CD14-positive monocyte (primary cell): ENCODE results near the gene TMEM236. TPM values are rescaled to one million over a fixed set of nuclear protein-coding genes. Genes with fewer than 3 reads are reported as not detected.

Source experiments
- DNase-seq, 3 donors: peaks; one replicate each; pipeline ENCODE4 v3.0.0-alpha.2; 2011 to 2022
- H2AFZ ChIP-seq: 2 replicates; pipeline ENCODE4 v1.6.0; 2012; ENCODE audit warnings: mild to moderate bottlenecking, low read depth, low read length, inconsistent platforms; ENCODE audit not compliant: insufficient read depth, poor library complexity, severe bottlenecking
- H3K27ac ChIP-seq, 2 donors: 1 replicate in 1 of 2; 2 replicates in 1 of 2; pipeline ENCODE4 v1.5.1; 2012 to 2013; ENCODE audit warnings: low read length in 2 of 2, control low read depth in 1 of 2, inconsistent platforms in 1 of 2, low read depth in 1 of 2, mild to moderate bottlenecking in 1 of 2
- H3K27me3 ChIP-seq, 2 donors: one replicate each; pipeline versions ENCODE4 v1.6.0 to v1.6.1; 2011 to 2013; ENCODE audit warnings: low read length in 2 of 2; ENCODE audit not compliant: control insufficient read depth in 2 of 2, insufficient read depth in 2 of 2
- H3K36me3 ChIP-seq, 2 donors: replicated peaks in 1 of 2; 1 replicate in 1 of 2; 2 replicates in 1 of 2; pipeline versions ENCODE4 v1.5.1 to v1.6.1; 2012 to 2013; ENCODE audit warnings: low read length in 2 of 2, control low read depth in 1 of 2, inconsistent platforms in 1 of 2, mild to moderate bottlenecking in 1 of 2; ENCODE audit not compliant: insufficient read depth in 2 of 2, control insufficient read depth in 1 of 2
- H3K4me1 ChIP-seq, 2 donors: 1 replicate in 1 of 2; 2 replicates in 1 of 2; pipeline versions ENCODE4 v1.5.1 to v1.6.1; 2012 to 2013; ENCODE audit warnings: low read length in 2 of 2, control low read depth in 1 of 2, inconsistent platforms in 1 of 2, mild to moderate bottlenecking in 1 of 2, moderate library complexity in 1 of 2; ENCODE audit not compliant: insufficient read depth in 2 of 2, control insufficient read depth in 1 of 2
- H3K4me2 ChIP-seq: replicated peaks from 2 replicates; pipeline ENCODE3; 2012; ENCODE audit warnings: low read length, moderate library complexity, mild to moderate bottlenecking; ENCODE audit not compliant: poor library complexity, severe bottlenecking; ENCODE audit errors: extremely low read depth
- H3K4me3 ChIP-seq, 3 experiments: fragments of 200-600 bp in 1 of 3; sonication (generic) in 1 of 3; replicated peaks in 1 of 3; 1 replicate in 2 of 3; 2 replicates in 1 of 3; pipeline ENCODE4 v1.5.1; 2011 to 2013; ENCODE audit warnings: low read length in 3 of 3, mild to moderate bottlenecking in 3 of 3, control low read depth in 2 of 3, low read depth in 2 of 3, inconsistent platforms in 1 of 3, moderate library complexity in 1 of 3
- H3K79me2 ChIP-seq: 2 replicates; pipeline ENCODE4 v1.6.0; 2012; ENCODE audit warnings: mild to moderate bottlenecking, control low read depth, inconsistent platforms, low read length, moderate library complexity; ENCODE audit not compliant: insufficient read depth
- H3K9ac ChIP-seq: 2 replicates; pipeline ENCODE4 v1.6.0; 2017; ENCODE audit warnings: low read length, mild to moderate bottlenecking; ENCODE audit not compliant: insufficient read depth, poor library complexity, severe bottlenecking
- H3K9me3 ChIP-seq, 2 donors: replicated peaks in 1 of 2; 1 replicate in 1 of 2; 2 replicates in 1 of 2; pipeline versions ENCODE4 v1.5.1 to v1.6.1; 2012 to 2013; ENCODE audit warnings: low read length in 2 of 2, control low read depth in 1 of 2; ENCODE audit not compliant: control insufficient read depth in 1 of 2, insufficient read depth in 1 of 2
- H4K20me1 ChIP-seq: 2 replicates; pipeline ENCODE4 v1.6.0; 2012; ENCODE audit warnings: mild to moderate bottlenecking, low read length, control low read depth, moderate library complexity; ENCODE audit not compliant: insufficient read depth
- H3K27ac Mint-ChIP-seq, 7 donors: one replicate each; pipeline ENCODE4 v1.8.0; 2020; ENCODE audit warnings: mild to moderate bottlenecking in 7 of 7, mixed read lengths in 7 of 7, moderate library complexity in 6 of 7, inconsistent platforms in 2 of 7
- H3K27me3 Mint-ChIP-seq, 3 donors: one replicate each; pipeline ENCODE4 v1.8.0; 2021 to 2022; ENCODE audit warnings: low read depth in 3 of 3, mild to moderate bottlenecking in 3 of 3, mixed read lengths in 3 of 3, moderate library complexity in 3 of 3, inconsistent platforms in 1 of 3
- H3K36me3 Mint-ChIP-seq, 2 donors: one replicate each; pipeline ENCODE4 v1.8.0; 2020; ENCODE audit warnings: mixed read lengths in 2 of 2, inconsistent platforms in 1 of 2, mild to moderate bottlenecking in 1 of 2
- H3K4me1 Mint-ChIP-seq: one replicate; pipeline ENCODE4 v1.8.0; 2020; ENCODE audit warnings: mild to moderate bottlenecking, mixed read lengths
- H3K4me3 Mint-ChIP-seq, 2 donors: one replicate each; pipeline ENCODE4 v1.8.0; 2020; ENCODE audit warnings: mild to moderate bottlenecking in 2 of 2, mixed read lengths in 2 of 2, moderate library complexity in 1 of 2
- H3K9me3 Mint-ChIP-seq, 7 donors: one replicate each; pipeline ENCODE4 v1.8.0; 2020 to 2022; ENCODE audit warnings: mixed read lengths in 7 of 7, mild to moderate bottlenecking in 6 of 7, moderate library complexity in 6 of 7, inconsistent platforms in 2 of 7
- WGBS: methylation state at CpG from one replicate; pipeline ENCODE4 v1.1.5; 2013; ENCODE audit warnings: missing lambda C conversion rate; ENCODE audit not compliant: insufficient coverage; 5-methylcytosine and 5-hydroxymethylcytosine counted together
- intact Hi-C, 2 donors: fragments of 100-400 bp; cut with micrococcal nuclease; formaldehyde crosslinking; loops; one replicate each; pipeline versions ENCODE4 v1.15.0 to v1.15.1; 2023
- polyA minus RNA-seq: library from RNA; depleted of rRNA, polyadenylated mRNA; stranded (reverse); fragments of >200 nt; gene quantifications from 2 replicates; pipeline ENCODE4 v1.2.3, GENCODE V29; 2012
- polyA plus RNA-seq, 3 donors: library from polyadenylated mRNA; depleted of rRNA in 1 of 3; unstranded in 2 of 3; stranded (reverse) in 1 of 3; fragments of 300-500 nt in 2 of 3; fragments of >200 nt in 1 of 3; fragmentation: Illumina TruSeq in 2 of 3; gene quantifications; 1 replicate in 2 of 3; 2 replicates in 1 of 3; pipeline ENCODE4 v1.2.3, GENCODE V29; 2012 to 2021
- total RNA-seq, 12 experiments: library from RNA in 1 of 12; stranded (reverse) in 1 of 12; fragments of 120-200 nt in 1 of 12; gene quantifications; one replicate each; pipeline ENCODE4 v1.2.4 and lab custom pipeline; 2013 to 2026; ENCODE audit warnings: mixed read lengths in 6 of 12, inconsistent platforms in 1 of 12
- TF ChIP-seq, protein P1 (sequence below): fragments of 200-600 bp; IDR thresholded peaks from one replicate; pipeline ENCODE4 v1.8.0; 2022; ENCODE audit warnings: antibody characterized with exemption, mild to moderate bottlenecking

Gene TMEM236, protein sequence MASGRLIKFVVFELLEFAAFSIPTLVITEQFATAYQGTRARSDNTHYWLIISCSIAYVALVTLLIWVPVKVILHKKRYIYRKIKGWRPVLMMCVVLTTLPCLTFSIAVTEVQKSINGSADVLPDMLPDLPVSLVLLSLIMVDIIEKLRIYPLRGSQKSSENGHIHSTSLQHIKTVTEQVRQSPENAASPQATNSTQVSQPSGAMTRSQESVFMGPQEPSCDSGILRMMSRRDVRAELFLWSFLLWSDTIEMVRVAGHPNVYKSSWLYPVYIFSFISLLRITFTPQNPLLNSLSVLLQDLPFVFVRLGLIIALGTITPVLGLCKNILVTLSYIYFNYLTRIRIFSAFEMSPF
- 0.10 TPM for total RNA-seq (2013)
- under 1 TPM in 1 of 3 donors, not detected in 2; 0.08 TPM for polyA plus RNA-seq
- polyA minus RNA-seq = 0.08 and 0.14 TPM in 2 replicates
- total RNA-seq (lab: John Stamatoyannopoulos, UW) = 0.17 to 1.6 (median 0.55) reads per million in 11 experiments

DNA sequence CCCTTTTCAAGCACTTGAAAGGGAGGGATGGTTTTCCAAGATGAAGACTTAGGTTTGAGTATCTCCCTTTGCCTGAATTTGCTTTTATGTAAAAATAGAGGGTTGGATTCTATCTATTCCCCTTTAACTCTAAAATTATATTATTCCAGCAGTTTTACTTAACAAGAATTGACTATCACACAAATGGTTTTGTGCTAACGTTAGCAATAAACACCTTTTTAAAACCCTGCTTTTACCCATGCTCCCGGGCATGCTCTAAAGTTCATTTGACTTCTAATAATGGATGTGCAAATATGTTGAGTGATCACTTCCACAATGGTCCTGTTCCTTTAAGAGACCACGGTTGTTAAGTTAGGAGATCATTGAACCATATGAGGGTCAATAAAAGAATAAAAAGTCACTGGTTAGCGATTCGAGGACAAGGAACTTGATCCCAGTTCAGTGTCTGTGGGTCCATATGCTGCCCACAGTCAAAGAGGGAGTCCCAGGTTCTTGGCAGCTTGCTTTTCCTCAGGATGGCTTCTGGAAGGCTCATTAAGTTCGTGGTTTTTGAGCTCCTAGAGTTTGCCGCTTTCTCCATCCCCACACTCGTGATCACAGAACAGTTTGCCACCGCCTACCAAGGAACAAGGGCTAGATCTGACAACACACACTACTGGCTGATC, at the start of gene TMEM236:
TMEM236 (plus strand) TSS at position 421 of the 665 bp plus-strand sequence; CDS start at position 516, 95 bp downstream.
- no peaks in the 10 kb centered on the region for H3K9me3 ChIP-seq
- Mint-ChIP-seq H3K9me3 (no peaks in the 10 kb centered on the region), H3K4me3 (no peak within 1 kb of the TSS), H3K27me3 (peaks cover 0 to 2% (median 0%) of the 10 kb centered on the region in 3 donors), H3K4me1 (peaks cover 14% of the 10 kb centered on the region), H3K27ac (peak within 1 kb of the TSS in 1 of 7 donors; percentile 30), H3K36me3 (no peaks in the 10 kb centered on the region)
- no peak within 1 kb of the TSS for H3K27ac ChIP-seq
- 79% methylated on average over 6 of the region's 9 CpGs for WGBS
- TF ChIP-seq, protein P1, sequence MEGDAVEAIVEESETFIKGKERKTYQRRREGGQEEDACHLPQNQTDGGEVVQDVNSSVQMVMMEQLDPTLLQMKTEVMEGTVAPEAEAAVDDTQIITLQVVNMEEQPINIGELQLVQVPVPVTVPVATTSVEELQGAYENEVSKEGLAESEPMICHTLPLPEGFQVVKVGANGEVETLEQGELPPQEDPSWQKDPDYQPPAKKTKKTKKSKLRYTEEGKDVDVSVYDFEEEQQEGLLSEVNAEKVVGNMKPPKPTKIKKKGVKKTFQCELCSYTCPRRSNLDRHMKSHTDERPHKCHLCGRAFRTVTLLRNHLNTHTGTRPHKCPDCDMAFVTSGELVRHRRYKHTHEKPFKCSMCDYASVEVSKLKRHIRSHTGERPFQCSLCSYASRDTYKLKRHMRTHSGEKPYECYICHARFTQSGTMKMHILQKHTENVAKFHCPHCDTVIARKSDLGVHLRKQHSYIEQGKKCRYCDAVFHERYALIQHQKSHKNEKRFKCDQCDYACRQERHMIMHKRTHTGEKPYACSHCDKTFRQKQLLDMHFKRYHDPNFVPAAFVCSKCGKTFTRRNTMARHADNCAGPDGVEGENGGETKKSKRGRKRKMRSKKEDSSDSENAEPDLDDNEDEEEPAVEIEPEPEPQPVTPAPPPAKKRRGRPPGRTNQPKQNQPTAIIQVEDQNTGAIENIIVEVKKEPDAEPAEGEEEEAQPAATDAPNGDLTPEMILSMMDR = no peak
- H3K79me2 ChIP-seq = no peaks in the 10 kb centered on the region
- H3K27me3 ChIP-seq = no peaks in the 10 kb centered on the region
- no peak for DNase-seq
- H2AFZ ChIP-seq = no peak within 1 kb of the TSS
- H4K20me1 ChIP-seq = no peaks in the 10 kb centered on the region
- H3K36me3 ChIP-seq = no peaks in the 10 kb centered on the region
- no peak within 1 kb of the TSS for H3K4me2 ChIP-seq
- intact Hi-C loops = no loop called here
- H3K9ac ChIP-seq = no peak within 1 kb of the TSS
- peaks cover 5 to 11% of the 10 kb centered on the region in 2 donors for H3K4me1 ChIP-seq
- no peak within 1 kb of the TSS for H3K4me3 ChIP-seq

DNA sequence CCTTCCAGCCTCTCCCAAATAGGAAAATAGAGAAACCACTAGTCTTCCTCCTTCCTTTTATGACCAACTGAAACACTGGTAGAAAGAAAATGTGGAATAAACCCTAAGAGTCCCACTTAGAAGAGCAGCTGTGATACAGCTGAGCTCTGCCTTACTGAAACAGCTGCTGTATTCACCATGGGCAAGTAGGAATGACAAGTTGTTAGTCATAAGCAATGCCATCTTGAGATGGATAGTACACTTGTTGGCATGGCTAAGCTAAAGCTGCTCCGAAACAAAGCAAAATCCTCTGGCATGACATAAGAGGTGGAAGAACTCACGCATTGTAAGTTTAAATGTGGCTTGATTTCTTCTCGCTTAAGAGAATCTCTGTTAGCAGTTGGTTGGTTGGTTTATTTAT, 48.3 kb upstream of the TMEM236 start:
- H3K4me1 ChIP-seq = no peaks in the 10 kb centered on the region
- H3K36me3 ChIP-seq = peaks cover 54 to 89% of the 10 kb centered on the region in 2 donors
- no peaks in the 10 kb centered on the region for H3K27me3 Mint-ChIP-seq
- H3K9ac ChIP-seq = no peak overlapping the region
- H3K4me2 ChIP-seq = no peak overlapping the region
- H3K27ac Mint-ChIP-seq = no peak overlapping the region
- 93% methylated on average over 2 of the region's 3 CpGs for WGBS
- no peaks in the 10 kb centered on the region for H3K9me3 Mint-ChIP-seq
- no peaks in the 10 kb centered on the region for H3K79me2 ChIP-seq
- H3K36me3 Mint-ChIP-seq = peaks cover 52 to 68% of the 10 kb centered on the region in 2 donors
- H3K27me3 ChIP-seq = no peaks in the 10 kb centered on the region
- TF ChIP-seq, protein P1 = no peak
- no peaks in the 10 kb centered on the region for H3K9me3 ChIP-seq
- H2AFZ ChIP-seq = no peak overlapping the region
- H3K27ac ChIP-seq = no peak overlapping the region
- intact Hi-C loops = no loop called here
- no peak overlapping the region for H3K4me3 ChIP-seq
- H3K4me1 Mint-ChIP-seq = no peaks in the 10 kb centered on the region
- H4K20me1 ChIP-seq = no peaks in the 10 kb centered on the region
- H3K4me3 Mint-ChIP-seq = no peak overlapping the region
- no peak for DNase-seq
